HG02870 (cell line): ENCODE data around the gene PTRH1.

Experiments used
- ATAC-seq: cut with Tn5 transposase; IDR thresholded peaks from one replicate; pipeline ENCODE4 v1.9.1; 2021; ENCODE audit warnings: mild to moderate bottlenecking, moderate library complexity; ENCODE audit not compliant: unreplicated experiment

Gene PTRH1

GRCh38 chr9:127720865-127721227 is 5.4 kb upstream of the PTRH1 start:
- no peak for ATAC-seq

- ATAC-seq: no peak
Measured at GRCh38 chr9:127720031-127720864, 4.8 kb upstream of the PTRH1 start.

DNA sequence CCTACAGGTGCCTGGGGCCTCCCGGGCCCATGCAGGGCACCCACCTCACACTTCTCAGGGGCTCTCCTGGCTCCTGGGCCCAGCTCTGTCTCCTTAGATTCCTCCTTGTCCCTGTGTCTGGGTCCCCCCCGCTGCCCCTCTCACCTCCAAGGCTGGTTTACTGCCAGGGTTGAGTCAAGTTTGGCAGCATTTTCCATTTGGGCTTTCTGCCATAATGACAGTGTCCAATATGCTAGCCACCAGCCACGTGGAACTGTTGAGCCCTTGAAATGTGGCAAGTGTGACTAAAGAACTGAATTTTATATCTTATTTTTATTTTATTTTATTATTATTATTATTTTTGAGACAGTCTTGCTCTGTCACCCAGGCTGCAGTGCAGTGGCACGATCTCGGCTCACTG is 2.3 kb upstream of the PTRH1 start:
- no peak for ATAC-seq

DNA sequence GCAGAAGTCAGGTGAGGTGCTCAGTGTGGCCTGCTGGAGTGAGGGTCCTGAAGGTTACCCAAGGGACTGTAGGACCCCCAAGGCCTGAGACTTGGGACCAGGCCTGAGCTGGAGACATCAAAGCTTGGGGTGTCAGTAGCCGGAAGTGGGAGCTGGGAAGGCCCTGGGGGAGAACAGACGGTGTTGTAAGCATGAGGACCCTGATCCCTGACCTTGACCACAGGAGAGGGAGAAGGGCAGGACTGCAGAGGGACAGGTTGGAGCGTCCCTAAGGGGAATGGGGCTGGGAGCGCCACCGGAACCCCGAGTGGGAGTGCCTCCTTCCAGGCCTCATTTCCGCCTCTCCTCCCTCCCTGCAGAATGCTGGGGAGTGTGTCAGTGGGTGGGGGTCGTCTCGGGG is 949 bp upstream of the PTRH1 start:
- no peak for ATAC-seq

- no peak for ATAC-seq
Measured at GRCh38 chr9:127714951-127715469, 453 bp downstream of the PTRH1 start.

- ATAC-seq: no peak
Measured at GRCh38 chr9:127714020-127714750, 1.3 kb downstream of the PTRH1 start.

DNA sequence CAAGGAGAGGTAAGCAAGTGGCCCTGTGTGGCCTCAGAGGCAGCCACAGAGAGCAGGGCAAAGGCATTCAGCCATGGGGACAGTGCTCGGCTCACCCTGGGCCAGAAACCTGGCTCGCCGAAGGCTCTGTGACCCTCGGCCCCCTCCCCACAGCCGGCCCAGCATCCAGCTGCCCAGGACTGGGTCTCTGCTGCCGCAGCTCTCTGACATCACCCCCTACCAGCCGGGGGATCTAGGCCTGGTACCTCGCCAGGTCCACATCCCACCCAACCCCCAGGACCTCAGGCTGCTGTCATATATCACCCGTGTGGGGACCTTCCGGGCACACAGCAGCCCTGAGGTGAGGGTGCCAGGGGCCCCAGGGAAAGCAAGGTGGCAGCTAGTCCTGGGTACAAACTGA is 2.6 kb downstream of the PTRH1 start:
- no peak for ATAC-seq

GRCh38 chr9:127712371-127712770 is 3.1 kb downstream of the PTRH1 start:
- ATAC-seq: no peak

- ATAC-seq: no peak
Measured at GRCh38 chr9:127711831-127712274, 3.6 kb downstream of the PTRH1 start.

- no peak for ATAC-seq
Measured at GRCh38 chr9:127711226-127711701, 4.2 kb downstream of the PTRH1 start.

DNA sequence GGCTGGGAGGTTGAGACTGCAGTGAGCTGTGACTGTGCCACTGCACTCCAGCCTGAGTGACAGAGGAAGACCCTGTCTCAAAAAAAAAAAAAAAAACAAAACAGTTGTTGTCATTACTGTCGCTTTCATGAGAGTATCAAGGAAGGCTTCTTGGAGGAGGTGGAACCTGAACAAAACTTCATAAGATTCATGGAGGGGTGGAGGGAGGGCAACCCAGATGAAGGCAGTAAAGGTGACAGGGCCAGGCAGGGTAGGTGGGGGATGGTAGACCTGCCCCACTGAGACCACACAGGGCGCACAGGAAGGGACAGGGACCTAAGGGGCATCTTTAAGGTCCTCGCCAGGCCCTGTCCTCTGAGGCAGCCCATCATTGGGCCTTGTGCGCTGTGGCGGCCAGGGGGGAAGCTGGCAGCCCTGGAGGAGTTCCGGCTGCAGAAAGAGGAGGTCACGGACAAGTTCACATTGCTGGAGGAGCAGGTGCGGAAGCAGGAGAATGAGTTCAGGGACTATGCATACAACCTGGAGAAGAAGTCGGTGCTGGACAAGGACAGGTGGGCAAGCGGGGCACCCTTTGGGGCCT is 5.2 kb downstream of the PTRH1 start:
- ATAC-seq: no peak

DNA sequence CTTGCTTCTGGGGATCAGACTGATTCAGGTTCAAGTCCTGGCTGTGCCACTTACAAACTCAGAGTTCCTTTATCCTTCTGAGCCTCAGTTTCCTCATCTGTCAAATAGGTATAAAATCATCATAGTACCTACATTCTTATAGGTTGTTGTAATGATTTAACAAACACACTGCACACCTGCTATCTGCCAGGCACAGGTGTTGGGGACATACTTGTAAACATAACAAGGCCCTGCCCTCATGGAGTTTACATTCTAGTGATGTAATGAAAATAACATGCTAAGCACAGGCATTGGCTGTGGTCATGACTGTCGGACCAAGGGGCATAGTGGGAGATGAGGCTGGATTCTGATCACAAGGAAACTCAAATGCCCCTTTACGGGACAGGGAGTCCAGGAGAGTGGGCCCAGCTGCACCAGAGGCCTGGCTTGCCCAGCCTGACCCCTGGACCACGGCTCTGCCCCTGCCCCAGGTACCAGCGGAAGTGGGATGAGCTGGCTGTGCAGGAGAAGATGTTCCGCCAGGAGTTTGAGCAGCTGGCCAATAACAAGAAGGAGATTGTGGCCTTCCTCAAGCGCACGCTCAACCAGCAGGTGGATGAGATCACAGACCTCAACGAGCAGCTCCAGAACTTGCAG is 6.4 kb downstream of the PTRH1 start:
- no peak for ATAC-seq

GRCh38 chr9:127707766-127708165 is 7.7 kb downstream of the PTRH1 start:
- no peak for ATAC-seq

- ATAC-seq: no peak
Measured at GRCh38 chr9:127706836-127707241, 8.6 kb downstream of the PTRH1 start, which contains the start of gene CFAP157. CFAP157 (plus strand) TSS chr9:127706988; CDS start chr9:127707032, 44 bp downstream.

DNA sequence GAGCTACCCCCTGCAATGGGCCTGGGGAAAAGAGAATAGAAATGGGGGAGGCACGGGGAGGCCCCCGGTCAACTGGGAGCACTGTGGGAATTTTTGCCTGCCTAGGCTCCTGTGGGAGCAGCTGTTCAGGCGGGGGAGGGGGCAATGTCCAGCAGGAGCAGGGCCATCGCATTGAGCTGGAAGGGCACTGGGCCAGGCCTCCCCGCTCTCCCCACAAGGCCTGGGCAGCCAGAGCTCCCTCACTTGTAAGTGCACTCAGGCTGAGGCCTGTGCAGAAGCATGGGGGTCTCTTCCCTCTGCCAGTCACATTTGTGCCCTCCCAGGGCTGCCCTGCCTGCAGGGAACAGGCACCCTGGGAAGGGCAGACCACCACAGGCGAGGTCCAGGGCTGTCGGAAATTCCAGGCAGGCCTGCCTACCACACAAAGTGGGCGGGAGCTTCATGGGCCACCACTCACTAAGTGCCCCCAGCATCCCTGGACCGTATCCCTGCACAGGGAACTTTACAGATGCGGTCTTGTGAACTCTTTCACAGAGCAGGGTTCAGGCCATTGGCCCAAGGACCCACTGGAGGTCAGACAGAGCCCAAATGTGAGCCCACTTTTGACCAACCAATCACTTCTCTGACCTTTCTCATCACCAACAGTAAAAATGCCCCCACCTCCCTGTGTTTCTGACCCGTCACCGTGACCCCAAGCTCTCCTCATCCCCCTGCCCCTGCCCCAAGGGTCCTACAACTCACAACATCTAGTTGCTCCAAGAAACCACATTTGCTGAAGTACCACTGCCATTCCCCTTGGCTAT is 9.7 kb downstream of the PTRH1 start:
- ATAC-seq: no peak

GRCh38 chr9:127703289-127703946 is 12.0 kb downstream of the PTRH1 start:
- no peak for ATAC-seq

DNA sequence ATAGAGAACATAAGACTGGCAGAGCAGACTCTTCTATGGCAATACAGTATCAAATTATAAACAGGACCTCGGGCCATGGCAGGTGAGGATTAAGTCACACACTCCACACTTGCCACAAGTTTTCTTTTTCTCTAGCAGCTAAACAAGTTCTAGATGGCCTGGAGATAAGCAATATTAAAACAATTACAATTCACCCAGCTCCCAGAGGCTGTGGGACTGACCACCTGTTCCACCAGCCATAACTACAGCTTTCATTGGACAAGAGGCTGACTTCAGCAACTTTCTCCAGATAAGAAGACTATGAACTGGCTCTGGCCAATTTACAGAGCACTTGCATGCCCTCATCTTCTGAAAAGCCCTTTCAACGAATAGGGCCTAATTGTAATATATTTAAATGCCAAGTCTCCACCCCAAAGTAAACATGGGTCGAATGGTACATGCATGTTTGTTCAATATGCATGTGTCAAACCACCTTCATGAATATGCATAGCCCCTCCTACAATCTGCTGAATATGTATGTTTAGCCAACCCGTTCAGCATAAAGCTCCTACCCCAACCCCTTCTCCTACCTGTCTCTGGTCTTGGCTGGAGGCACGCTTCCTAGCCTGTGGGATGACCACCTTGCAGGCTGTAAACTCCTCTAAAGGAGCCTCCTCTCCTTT is 14.7 kb downstream of the PTRH1 start:
- no peak for ATAC-seq

- no peak for ATAC-seq
Measured at GRCh38 chr9:127700140-127700539, 15.3 kb downstream of the PTRH1 start.
